ENCODE measurements around the gene PRUNE2.

- TF ChIP-seq POLR2A (IDR thresholded peaks at IDR 0.05) (no peak), CTCF (IDR thresholded peaks at IDR 0.05) (no peak)
These were observed 256.0 kb downstream of the PRUNE2 start for GRCh38 chr9:76649894-76650293.
